ENCODE results near the gene PKDREJ.
"Not testable (repeated sequence)": the region's sequence is repeated elsewhere in the genome, so short reads cannot be mapped to it uniquely, and the experiment has no call there.

PKDREJ gene

GRCh38 chr22:46263216-46263590, at the start of gene PKDREJ:
TSS of gene PKDREJ (minus strand) at chr22:46263343. CDS start at chr22:46263322, 21 bp downstream.
- no peak for DNase-seq (ENCODE audit: low read depth in 2 of 2)

DNA sequence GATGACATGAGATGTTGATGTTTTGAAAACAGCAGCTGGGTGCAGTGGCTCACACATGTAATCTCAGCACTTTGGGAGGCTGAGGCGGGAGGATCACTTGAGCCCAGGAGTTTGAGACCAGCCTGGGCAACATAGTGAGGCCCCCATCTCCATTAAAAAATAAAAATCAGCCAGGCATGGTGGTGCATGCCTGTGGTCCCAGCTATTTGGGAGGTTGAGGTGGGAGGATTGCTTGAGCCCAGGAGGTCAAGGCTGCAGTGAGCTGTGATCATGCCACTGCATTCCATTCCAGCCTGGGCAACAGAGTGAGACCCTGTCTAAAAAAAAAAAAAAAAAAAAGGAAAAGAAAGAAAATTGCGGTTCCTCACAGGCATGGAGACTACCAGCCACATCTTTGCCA, 49.7 kb upstream of the PKDREJ start:
- DNase-seq (ENCODE audit: low read depth in 2 of 2), result not testable (repeated sequence)

DNA sequence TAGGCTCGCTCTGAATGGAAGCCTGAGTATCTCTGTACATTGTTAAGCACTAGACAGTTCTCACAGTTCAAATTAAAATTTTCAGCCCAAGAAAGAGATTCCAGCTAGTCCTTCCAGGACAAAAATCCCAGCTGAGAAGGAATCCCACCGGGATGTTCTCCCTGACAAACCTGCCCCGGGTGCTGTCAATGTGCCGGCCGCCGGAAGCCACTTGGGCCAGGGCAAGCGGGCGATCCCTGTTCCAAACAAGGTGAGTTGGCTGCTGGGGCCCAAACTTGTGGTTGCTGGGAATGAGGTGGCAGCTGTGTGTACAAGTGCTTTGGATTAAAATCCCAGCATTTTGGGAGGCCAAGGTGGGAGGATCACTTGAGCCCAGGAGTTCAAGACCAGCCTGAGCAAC, 48.9 kb upstream of the PKDREJ start:
- no peak for DNase-seq (ENCODE audit: low read depth in 2 of 2)

DNA sequence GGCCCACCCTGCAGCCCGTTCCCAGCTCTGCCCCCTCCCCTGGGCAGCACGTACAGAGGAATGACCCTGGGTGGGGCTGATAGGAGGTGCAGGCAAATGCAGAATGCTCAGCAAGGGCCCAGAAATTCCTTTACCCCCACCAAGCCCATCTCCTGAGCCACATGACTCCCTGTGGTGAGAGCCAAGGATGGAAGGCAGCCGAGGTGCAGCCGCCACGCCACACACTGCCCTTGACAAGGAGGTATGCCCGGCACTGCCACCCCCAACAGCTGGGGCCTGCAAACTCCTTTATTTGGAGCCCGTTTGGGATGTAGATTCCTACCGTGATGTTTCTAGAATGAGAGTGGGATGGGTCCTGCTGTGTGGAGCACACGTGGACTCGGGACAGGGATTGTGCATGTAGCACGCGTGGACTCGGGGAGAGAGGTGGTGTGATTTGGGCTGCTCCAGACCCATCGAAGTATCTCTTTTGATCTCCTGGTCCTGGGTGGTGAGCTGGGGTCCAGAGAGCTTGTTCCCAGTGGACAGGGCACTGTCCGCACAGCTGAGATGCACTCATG, 46.5 kb upstream of the PKDREJ start:
- DNase-seq (ENCODE audit: low read depth in 2 of 2), result no peak

- no peak for DNase-seq (ENCODE audit: low read depth in 2 of 2)
These were observed 45.3 kb upstream of the PKDREJ start for GRCh38 chr22:46308283-46308988.

DNA sequence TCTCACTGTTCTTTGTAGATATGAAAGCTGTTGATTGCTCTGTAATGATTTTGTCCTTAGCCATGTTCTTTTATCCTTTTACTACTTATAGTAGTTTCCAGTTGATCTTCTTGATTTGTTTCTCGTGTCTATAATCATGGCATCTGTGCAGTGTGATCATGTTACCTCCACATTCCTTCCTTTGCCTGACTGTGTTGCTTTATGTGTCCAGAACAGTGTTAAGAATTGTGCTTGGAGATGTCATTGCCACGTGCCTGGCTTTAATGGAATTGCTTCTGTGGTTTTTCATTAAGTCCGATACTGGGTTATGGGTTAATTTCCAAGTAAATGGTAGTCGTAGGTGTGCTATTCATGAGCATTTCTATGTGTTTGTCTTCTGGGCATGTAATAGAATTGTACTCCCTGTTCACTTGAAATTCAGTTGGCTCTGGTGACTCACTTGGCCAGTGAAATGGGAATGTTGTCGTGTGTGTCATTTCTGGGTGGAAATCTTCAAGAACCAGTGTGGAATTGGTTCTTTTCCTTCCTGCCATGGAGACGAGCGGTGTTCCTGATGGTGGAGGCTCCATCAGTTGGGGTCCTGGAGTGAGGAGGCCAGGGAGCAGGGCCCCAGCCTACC, 40.3 kb upstream of the PKDREJ start:
- DNase-seq (ENCODE audit: low read depth in 2 of 2), result no peak

GRCh38 chr22:46300491-46300890, 37.3 kb upstream of the PKDREJ start:
- DNase-seq (ENCODE audit: low read depth in 2 of 2), result no peak

DNA sequence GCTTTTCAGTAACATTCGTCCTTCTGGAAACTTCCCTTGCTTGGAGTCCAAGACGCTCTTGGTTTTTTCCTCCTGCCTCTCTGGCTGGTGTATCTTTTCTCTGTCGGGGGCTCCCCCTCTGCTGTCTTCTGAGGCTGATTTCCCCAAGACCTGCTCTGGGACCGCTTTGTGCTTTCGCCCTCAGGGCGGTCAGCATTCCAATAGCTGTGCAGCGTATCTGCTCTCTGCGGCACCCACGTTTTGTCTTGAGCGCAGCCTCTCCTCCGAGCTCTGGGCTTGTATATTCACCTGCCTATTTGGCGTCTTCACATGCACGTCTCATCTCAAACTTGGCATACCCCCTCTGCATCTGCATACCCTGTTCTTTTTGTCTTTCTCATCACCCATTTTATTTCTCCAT, 36.0 kb upstream of the PKDREJ start:
- DNase-seq (ENCODE audit: low read depth in 2 of 2), result no peak

DNA sequence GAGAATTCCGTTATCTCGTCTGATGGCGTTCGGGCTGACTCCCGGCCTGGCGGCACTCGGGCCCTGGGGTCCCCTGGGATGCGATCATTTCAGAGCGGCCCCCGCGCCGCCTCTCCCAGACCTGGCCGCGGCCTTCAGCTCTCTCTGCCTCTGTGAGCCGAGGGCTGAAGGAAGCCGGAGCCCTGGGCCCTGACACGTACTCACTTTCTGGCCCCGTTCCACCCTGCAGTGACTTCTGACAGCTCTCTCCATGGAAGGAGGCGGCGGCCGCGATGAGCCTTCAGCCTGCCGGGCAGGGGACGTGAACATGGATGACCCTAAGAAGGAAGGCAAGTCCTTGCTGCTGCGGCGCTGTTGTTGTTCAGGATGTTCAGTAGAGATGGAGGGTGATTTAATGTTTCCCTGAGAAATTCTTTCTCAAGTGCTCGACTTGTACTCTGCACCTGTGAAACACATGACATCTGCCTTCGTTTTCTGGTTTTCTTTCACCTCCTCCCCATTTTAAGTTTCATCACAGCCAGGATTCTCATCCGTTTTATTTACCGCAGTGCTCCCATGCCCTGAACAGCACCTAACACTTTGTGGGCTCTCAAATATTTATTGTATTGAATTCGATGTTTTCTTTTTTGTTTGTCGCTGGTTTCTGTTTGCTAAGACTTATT, 34.1 kb upstream of the PKDREJ start:
- peak in 1 of 2 experiments; percentile 6 for DNase-seq (ENCODE audit: low read depth in 2 of 2)

DNA sequence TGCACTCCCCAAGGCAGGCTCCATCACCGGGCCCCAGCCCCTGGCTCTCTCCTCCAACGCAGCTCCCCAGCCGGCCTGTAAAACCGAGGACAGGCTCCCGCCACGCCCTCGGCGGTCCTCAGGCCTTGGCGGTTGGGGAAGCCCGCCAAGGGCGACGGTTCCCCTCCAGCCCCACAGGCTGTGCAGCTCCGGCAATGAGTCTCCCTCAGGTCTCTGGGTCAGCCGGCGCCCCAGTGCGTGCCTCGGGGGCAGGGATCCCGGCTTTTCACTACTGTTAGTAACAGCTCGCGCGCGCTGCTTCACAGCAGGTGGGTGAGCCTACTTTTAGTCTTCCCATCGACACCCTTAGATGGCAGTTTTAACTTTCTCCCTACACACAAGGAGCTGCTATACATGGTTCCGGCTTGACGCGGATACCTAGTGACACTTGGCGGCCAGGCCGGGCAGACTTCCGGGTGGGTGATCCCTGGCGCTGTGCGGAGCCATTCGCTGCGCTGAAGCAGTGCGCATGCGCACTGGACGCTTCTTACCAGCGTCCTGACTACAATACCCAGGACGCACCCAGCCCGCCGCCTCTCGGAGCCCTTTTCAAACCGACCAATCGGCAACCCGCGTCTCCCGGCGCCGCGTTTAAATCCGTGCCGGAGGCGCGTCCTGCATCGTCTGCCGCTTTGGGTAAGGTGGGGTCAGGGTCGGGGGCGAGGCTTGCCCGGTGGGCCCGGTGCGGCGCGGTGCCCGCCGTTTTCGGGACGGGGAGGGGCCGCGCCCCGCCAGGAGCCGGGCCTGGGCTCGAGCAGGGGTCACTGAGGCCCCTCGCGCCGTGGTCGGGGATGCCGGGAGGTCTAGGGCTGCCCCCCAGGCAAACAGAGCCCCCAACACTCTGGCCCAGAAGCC, 33.4 kb upstream of the PKDREJ start, which contains the start of gene GTSE1:
Gene GTSE1 (plus strand): TSS at position 614 of the 894 bp plus-strand sequence. CDS start 531 bp downstream, outside the sequence.
- peak; percentile 90 to 93 for DNase-seq (ENCODE audit: low read depth in 2 of 2)

GRCh38 chr22:46295277-46295971, 32.3 kb upstream of the PKDREJ start:
- DNase-seq (ENCODE audit: low read depth in 2 of 2), result no peak

GRCh38 chr22:46294784-46295183, 31.6 kb upstream of the PKDREJ start:
- no peak for DNase-seq (ENCODE audit: low read depth in 2 of 2)

DNA sequence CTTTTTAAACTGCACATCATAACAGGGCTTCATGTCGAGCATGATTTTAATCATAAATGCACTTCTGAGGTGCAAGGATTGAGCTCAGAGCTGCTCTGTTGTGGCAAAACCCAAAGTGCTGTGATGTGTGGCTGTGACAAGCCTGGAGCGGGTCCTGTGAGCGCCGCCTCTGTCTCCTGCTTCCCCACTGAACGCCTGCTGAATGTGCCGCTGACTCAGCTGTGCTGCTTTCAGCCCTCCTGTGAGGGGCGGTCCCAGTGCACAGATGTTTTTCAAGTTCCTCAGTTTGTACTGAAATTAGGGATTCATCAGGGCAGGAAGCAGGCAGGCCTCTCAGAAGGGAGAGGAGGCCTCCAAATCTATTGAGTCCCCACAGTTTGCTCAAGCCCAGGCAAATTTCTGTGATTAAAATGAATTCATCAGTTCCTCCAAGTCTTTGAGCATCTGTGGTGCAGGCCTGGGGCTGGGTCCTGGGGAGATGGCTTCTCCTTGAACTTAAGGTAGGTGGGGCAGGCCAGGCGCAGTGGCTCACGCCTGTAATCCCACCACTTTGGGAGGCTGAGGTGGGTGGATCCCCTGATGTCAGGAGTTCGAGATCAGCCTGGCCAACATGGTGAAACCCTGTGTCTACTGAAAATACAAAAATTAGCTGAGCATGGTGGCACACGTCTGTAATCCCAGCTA, 30.6 kb upstream of the PKDREJ start:
- DNase-seq (ENCODE audit: low read depth in 2 of 2), result no peak

- no peak for DNase-seq (ENCODE audit: low read depth in 2 of 2)
These were observed 29.6 kb upstream of the PKDREJ start for GRCh38 chr22:46292732-46293131.

- DNase-seq (ENCODE audit: low read depth in 2 of 2), result no peak
These were observed 29.0 kb upstream of the PKDREJ start for GRCh38 chr22:46292173-46292572.

- no peak for DNase-seq (ENCODE audit: low read depth in 2 of 2)
These were observed 28.0 kb upstream of the PKDREJ start for GRCh38 chr22:46290843-46291785.

DNA sequence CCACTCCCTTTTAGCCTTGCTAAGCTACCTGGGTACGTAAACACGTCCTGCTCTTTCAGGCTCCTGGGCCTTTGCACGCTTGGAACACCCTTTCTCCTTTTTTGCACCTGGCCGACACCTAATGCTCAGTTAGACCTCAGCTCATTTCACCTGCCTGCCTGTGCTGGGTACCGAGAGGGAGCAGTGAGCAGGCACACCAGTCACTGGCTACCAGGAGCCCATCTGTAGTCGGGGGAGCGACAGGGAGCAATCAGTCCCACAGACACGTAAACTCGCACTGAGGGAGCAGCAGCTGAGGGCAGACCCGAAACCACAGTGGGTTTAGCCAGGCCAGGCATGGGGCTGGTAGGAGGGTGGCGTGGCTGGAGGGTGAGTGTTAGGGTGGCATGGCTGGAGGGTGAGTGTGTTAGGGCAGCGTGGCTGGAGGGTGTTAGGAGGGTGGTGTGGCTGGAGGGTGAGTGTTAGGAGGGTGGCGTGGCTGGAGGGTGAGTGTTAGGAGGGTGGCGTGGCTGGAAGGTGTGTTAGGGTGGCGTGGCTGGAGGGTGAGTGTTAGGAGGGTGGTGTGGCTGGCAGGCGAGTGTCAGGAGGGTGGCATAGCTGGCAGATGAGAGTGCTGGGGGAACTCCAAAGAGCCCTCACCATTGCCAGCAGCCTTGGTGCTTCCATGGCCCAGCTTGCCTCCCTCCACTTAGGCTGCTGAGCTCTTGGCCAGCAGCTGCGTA, 27.1 kb upstream of the PKDREJ start:
- DNase-seq (ENCODE audit: low read depth in 2 of 2), result no peak

- no peak for DNase-seq (ENCODE audit: low read depth in 2 of 2)
These were observed 26.2 kb upstream of the PKDREJ start for GRCh38 chr22:46289244-46289891.
